ENCODE results near the gene NEU4.
A peak's percentile ranks its signal among the peaks of the same experiment; 100 is the strongest.
"Not testable (repeated sequence)": the region's sequence is repeated elsewhere in the genome, so short reads cannot be mapped to it uniquely, and the experiment has no call there.

The NEU4 gene

GRCh38 chr2:241799522-241800197 lies 9.3 kb upstream of the NEU4 start:
- no peak for DNase-seq

GRCh38 chr2:241800198-241800903 lies 8.6 kb upstream of the NEU4 start:
- DNase-seq = not testable (repeated sequence)

- peak; percentile 3 for DNase-seq
Measured at GRCh38 chr2:241801611-241802420, 7.2 kb upstream of the NEU4 start.

GRCh38 chr2:241802421-241803318 lies 6.3 kb upstream of the NEU4 start:
- DNase-seq = no peak

GRCh38 chr2:241803387-241804325 lies 5.3 kb upstream of the NEU4 start:
- peak; percentile 38 for DNase-seq

- no peak for DNase-seq
Measured at GRCh38 chr2:241804326-241805229, 4.4 kb upstream of the NEU4 start.

DNA sequence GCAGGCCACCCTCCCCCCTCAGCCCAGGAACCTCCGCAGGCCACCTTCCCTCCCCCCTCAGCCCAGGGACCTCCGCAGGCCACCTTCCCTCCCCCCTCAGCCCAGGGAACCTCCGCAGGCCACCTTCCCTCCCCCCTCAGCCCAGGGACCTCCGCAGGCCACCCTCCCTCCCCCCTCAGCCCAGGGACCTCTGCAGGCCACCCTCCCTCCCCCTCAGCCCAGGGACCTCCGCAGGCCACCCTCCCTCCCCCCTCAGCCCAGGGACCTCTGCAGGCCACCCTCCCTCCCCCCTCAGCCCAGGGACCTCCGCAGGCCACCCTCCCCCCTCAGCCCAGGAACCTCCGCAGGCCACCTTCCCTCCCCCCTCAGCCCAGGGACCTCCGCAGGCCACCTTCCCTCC lies 2.8 kb upstream of the NEU4 start:
- not testable (repeated sequence) for DNase-seq

DNA sequence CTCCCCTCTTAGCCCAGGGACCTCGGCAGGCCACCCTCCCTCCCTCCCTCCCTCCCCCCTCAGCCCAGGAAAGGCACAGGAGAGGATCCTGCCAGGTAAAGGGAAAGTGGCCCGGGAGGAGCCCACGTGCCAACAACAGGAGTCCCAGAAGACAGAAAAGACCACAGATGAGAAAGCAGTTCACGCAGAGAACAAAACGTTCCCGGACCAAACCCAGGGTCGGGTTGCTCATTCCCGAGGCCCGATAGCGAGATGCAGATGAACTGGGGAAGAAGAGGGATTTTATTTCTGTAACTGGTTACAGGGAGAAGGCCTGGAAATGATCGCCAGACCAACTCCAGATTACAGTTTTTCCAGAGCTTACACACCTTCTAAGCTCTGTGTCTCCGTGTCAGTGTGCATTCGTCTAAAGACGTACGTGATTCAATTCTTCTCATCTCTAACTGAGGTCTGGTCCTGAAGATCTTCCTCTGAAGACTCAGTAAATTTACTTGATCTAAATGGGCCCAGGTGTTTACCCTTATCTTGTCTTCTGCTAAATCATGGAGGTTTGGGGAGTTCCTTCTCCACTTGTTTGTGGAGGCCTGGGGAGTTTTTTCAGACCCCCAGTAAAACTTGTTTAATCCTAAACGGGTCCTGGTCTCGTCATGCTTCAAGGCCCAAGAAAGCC lies 807 bp upstream of the NEU4 start:
- no peak for DNase-seq

DNA sequence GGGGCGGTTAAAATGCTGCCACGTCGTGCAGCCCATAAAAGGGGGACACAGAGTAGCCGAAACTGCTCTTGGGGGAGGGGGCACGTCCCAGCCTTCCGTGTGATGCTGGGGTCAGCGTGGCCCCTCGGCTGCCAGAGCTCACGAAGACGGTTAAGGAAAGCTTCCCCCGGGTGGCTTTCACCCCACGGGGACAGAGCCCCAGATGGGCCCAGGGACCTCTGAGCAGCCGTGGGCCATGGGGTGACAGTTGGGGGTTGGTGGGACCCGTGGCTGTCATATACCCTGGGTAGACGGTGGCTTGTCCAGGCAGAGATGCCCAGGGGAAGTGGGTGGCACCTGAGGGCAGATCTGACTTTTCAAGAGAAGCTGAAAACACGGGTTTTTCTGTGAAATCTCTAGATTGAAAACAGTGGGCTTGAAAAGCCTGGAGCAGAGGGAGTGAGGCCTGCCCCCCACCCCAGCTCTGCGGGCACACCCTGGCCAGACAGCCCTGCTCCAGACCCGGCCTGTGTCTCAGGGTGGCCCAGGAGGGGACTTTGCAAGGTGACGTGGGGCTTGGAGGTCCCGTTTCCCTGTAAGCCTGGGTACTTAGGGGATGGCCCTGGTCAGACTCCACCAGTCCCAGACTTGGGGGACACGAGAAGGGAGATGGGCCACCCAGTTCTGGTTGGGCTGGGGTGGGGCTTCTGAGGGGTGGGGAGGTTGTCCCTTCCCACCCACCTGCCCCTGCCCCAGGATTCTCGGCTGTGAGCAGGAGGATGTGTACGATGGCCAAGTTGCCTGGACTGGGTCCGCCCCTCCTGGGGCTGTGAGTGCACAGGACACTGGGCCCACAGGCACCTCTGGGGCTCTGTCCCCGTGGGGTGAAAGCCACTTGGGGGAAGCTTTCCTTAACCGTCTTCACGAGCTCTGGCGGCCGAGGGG lies 652 bp downstream of the NEU4 start:
- DNase-seq = no peak

- DNase-seq = no peak
Measured at GRCh38 chr2:241810307-241811200, 1.6 kb downstream of the NEU4 start.

GRCh38 chr2:241811201-241811951 lies 2.4 kb downstream of the NEU4 start:
- DNase-seq = no peak

DNA sequence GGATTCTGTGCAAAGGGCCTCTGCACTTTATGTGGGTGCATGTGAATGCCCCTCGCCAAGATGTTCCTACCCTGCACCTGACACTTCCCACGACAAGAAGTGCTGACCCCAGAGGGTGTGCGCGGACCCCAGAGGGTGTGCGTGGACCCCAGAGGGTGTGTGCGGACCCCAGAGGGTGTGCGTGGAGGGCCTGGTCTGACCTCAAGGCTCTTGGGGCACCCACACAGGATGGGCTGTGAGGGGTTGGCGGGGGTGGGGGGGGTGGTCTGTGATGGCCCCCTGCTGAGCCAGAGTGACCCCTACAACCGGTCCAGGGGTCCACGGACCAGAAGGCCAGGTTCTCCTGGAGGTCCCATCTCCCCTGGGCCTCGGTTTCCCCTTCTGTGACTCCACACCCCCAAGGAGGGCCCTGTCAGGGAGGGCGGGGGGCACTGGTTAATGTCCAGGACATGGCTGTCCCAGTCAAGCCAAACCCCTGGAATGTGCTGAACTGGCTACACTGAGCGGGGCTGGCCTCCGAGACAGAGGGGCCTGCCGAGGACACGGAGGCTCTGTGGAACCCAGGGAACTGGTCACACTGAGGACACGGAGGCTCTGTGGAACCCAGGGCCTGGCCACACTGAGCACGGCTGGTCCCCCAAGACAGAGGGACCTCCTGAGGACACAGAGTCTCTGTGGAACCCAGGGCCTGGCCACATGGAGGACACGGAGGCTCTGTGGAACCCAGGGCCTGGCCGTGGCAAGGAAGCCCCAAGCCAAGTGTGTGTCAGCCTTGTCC lies 3.1 kb downstream of the NEU4 start:
- no peak for DNase-seq

DNA sequence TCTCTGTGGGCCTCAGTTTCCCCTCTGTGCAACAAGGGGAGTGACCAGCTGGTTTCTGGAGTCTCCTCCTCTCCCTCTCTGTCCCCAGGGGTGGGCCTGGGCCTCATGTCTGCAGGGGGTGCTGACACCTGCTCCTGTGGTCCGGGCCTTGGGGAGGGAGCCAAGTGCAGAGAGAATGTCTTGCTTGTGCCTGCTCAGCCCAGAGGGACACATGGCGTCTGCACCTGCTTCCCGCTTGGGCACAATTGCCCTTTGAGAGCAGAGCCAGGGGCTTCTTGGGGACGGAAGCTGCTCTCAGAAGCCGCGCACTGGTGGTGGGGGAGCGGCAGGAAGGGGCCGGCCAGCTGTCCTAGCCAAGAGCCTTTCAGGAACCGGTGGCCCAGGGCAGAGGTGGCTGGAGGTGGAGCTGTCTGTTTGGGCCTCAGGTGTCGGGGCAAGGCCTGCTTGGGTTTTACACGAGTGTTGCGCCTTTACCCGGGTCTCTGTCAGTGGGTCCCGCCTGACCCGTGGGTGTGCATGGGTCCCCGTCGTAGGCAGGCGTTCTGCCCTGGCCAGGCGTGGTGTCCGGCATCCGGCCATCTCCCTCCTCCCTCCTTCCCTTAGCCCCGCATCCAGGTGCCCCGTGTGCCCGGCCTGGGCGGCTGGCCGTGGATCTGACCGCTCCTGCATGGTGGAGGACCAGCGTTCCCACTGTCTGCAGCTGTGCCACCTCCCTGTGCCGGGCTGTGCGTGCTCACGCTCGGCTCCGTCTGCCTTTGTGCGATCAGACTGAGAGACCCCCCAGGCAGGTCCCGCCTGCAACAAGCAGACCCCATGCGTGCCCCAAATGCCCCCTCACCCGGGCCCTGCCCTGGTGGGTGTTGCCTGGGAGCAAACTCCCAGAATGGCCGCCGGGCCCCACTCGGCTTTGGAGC lies 4.0 kb downstream of the NEU4 start:
- DNase-seq = no peak

- no peak for DNase-seq
Measured at GRCh38 chr2:241813644-241814392, 4.8 kb downstream of the NEU4 start.
